ENCODE results near the gene ABCG2.
"Not testable (repeated sequence)": the region's sequence is repeated elsewhere in the genome, so short reads cannot be mapped to it uniquely, and the experiment has no call there.

Gene ABCG2

DNA sequence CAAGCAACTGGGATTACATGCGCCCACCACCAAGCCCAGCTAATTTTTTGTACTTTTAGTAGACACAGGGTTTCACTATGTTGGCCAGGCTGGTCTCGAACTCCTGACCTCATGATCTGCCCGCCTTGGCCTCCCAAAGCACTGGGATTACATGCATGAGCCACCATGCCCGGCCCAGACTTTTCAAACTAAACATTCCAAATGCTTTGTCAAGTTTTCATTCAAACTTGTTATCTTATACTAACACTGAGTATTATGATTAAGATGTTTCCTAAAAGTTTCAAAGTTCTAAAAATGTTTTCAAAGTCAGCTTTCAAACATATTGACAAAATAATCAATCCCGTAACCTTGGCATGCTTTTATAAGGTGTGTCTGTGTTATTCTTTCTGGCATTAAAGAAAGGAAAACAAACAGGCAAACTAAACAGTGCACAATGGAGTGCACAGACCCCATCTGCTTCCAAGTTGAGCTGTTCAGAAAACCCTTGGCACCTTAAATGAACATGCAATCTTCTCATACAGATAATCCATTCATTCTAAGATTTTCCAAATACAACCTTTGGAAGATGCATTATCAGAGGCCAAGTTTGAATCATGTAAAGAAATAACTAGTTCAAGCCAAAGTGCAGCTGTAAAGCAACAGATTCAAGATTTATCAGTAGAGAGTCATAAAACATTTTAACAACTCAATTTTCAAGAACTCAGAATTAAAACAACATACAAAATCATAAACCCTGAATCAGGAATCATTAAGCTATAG is 49.1 kb downstream of the ABCG2 start:
- no peak for DNase-seq

DNA sequence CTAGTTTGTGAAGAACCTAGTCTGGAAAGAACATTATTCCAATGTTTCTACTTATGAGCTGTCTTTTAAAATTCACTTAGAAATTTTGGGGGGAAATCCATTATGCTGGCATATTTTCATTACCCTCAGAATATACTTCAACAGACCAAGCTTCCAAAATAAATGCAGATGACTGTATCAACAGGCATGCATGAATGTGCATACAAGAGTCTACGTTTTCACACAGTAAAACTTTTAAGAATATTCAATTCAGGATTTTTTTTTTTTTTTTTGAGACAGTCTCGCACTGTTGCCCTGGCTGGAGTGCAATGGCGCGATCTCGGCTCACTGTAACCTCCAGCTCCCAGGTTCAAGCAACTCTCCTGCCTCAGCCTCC is 49.7 kb downstream of the ABCG2 start:
- DNase-seq = no peak

DNA sequence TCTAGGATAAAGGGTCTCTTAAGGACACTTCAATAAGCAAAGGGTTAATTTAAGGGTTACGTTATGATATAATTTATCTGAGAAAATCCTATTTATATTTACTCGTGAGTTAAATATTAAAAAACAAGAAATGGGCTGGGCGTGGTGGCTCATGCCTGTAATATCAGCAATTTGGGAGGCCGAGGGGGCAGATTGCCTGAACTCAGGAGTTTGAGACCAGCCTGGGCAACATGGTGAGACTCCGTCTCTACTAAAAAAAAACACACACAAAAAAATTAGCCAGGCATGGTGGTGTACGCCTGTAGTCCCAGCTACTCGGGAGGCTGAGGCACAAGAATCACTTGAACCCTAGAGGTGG is 50.4 kb downstream of the ABCG2 start:
- not testable (repeated sequence) for DNase-seq

DNA sequence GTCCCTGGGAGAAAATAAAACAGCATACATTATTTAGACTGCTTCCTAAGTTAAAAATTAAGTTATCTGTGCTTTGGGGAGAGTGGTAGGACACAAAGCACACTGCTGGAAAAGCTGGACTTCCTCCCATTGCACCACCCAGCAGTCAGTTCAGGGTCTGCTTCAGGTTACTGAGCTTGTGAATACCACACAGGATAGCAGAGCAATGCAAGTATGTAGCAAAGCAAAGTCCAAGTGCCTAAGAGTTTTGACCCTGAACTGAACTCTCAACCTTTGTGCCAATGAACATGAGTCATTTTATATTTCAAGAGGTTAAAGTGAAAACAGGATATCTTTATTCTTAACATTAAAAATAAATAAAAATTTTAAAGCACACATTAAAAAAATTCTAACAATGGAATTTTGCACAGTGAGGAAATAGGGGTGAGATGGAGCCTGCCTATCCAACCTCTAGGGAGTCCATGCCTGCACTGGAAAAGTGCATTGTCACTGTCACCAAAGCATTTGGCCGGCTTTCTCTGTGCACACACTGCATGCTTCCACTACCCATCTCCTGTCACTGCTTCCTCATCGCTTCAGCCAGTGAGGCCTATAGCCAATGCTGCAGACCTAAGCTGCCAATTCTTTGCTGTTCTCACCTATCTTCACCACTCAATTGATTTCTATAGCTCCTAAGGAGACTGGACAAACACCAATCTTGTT is 50.9 kb downstream of the ABCG2 start:
- DNase-seq = no peak

DNA sequence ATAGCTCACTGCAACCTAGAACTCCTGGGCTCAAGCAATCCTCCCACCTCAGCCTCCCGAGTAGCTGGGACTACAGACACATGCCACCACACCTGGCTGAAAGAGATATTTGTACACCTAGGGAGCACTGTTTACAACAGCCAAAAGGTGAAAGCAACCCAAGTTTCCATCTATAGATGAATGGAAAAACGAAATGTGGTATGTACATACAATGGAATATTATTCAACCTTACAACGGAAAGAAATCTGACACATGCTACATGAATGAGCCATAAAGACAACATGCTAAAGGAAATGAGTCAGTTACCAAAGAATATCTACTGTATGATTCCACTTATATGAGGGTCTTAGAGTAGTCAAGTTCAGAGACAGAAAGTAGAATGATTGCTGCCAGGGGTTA is 52.2 kb downstream of the ABCG2 start:
- DNase-seq = no peak

DNA sequence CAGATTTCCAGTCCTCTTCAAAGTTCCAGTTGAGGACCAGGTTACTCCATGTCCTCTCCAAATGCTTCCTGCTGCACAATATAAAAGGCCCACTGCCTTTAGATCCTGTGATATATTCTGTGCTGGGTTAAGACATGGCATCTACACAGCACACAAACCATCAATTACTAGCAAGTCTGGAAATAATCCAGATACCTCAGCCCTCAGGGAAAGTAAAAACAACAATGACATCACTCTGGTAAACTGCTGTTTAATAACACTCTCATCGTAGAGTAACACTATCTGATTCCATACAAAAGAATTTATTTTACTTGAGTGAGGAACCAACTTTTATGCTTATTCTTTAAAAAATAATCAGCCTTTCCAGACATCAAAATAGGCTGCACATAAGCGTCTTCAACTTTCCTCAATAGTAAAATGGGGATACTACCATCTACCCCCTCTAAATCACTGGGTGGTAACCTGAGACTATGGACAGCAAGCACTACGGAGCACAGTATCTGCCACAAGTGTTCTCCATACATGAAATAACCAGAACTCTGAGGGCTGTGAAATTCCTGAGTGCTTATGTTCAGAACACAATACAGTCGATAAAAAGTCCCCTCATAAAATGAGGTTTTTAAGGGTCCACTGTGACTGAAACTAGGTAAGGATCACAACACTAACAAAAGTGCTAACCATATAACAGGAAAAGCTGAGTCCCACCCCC is 53.4 kb downstream of the ABCG2 start:
- no peak for DNase-seq

DNA sequence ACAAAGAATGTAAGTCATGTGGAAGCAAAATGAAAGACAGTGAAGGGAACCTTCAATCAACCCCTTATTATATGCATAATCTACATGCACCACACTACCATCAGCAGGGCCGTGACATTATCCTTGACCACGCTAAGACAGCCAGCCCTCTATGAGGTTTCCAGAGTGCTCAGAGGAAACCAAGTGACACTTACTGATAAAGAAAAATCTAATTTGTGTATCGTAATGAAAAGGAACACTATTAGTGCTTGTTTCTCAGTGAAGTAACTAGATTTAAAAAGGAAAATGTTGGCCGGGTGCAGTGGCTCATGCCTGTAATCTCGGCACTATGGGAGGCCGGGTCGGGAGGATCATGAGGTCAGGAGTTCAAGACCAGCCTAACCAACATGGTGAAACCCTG is 56.4 kb downstream of the ABCG2 start:
- DNase-seq = no peak

DNA sequence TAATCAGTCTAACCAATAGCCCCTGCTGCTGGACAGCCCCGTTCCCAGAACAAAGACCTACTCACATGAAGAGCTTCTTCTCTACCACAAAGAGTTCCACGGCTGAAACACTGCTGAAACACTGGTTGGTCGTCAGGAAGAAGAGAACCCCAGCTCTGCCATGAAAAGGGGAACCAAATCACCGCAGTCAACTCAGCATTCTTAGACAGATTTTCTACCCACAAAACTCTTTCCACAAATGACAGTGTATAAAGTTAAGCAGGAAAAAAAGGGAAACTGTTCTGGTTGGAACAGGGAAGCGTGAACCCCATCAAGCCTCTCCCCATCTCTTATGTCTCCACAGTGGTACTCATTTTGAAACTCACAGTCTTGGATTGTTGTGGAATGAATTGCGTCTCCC is 57.3 kb downstream of the ABCG2 start:
- DNase-seq = no peak

DNA sequence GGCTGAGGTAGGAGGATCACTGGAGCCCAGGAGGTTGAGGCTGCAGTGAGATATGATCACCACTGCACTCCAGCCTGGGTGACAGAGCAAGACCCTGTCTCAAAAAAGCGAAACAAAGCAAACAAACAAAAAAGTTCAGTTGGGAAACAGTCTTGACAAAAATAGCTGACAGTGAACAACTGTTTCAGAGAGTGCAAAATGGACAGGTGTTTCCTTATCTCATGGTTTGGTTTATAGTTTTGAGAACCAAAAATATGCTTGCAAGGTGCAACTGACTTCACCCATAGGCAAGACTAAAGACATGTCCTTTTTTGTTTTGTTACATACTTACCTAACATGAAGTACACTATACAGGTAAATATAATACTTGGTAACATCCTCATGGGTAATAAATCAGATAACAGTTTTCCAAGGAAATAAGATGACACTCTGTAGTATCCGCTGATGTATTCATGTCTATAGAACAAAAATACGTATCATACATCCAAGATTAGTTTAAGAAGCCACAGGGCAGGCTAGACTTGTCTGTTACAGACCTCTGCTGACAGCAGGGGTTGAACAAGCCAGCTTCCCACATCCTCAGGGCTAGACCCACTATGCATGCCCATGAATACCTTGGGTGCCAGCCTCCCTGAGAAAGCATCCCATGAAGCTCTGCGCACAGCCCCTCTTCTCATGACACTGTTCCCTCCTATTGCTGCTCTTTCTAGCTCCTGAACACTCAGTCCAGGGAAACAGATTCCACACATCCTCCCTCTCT is 59.3 kb downstream of the ABCG2 start:
- no peak for DNase-seq

DNA sequence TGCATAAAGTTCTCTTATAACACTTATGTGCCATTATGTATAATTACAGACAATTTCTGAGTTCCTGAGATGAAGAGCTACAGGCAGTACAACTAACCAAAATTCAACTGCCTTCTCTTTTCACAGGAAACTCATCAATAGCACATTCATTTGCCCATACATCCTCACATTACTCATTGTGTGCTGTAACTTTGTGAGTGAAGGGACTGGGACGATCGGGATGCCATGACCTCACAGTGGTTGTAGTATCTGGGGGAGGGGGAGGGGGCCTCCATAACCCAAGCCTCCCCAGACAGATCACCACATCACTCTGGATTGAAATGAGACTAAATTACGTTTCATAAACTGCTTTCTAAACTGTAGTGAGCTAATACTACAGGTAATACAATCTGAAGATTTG is 60.7 kb downstream of the ABCG2 start:
- no peak for DNase-seq

DNA sequence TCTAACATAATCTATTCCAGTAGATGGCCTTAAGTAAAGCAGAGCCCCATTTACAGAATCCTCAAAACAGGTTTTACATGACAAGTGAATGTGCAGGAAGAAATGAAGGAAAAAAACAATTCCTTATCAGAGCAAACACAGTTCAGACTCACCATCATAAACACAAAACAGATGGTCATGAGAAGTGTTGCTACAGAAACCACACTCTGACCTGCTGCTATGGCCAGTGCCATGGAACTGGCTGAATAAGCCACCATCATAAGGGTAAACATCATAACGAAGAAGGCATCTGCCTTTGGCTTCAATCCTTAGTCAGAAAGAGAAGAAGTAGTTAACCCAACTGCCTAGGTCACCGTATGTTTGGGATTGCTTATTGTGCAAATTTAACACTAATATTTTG is 61.1 kb downstream of the ABCG2 start:
- DNase-seq = no peak

DNA sequence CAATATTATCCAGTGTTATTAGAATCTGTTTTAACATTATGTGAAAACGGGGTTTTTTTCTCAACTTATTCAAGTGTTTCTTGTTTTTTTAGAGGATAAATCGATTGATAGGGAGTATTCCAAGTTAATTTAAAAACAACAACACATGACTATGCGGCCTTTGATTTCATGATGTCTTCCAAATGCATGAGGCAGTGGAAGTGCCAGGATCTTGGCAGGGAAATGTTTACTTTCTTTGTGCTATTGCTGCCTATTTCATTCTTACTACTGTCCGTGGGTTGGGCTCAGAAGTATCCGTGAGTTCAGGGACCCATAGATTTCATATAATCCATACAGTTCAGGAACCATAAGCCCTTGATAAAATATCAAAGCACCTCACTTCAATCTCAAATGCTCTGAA is 64.6 kb downstream of the ABCG2 start:
- no peak for DNase-seq

DNA sequence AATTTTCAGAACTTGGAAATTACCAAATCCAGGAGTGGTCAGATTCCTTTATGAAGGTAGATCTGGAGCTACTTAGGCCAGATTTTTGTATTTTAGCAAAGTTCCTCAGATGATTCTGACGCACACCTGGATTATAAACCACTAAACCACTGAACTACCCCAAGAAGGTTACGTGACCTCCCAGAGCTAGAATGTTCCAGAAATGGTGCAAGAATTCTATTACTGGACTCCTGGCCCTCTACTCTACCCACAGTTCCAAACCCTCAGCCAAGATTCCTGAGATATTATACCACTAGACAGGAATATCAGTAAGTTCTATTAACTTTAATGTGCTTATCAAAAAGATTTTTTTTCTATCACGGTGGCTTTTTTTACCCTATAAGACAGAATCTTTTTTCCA is 67.1 kb downstream of the ABCG2 start:
- no peak for DNase-seq

DNA sequence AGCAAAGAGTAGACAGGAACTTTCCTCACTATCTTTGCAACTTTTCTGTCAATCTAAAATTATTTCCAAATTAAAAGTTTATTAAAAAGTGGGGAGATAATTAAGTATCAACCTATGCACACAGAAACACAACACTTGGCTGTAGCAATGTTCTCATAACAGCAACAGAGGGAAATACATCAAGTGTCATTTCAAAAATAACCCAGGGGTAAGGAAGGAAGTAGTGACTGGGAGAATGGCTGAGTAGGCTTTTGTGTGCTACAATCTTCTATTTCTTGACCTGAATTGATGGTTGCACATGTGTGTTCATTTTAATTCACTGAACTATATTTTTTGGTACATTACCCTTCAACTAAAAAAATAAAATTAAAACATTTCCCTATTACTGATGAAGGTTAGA is 67.5 kb downstream of the ABCG2 start:
- no peak for DNase-seq

DNA sequence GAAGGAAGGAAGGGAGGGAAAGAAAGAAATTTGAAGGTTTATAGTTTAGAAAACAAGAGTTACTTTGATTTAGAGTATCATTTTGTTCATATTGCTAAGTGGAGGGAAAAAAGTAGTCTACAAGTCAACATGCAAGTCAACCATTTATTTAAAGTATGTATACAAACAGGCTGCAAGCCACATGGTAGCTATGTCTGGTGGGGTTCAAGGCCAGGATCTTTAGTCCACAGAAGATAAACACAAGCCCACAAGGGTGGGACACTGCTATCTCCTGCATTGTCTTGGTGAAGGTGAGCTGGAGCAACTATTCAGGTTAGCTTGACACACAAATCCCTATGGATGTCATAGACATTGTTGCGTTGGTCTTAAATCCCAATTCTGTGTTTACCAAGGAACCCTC is 71.4 kb downstream of the ABCG2 start:
- no peak for DNase-seq

DNA sequence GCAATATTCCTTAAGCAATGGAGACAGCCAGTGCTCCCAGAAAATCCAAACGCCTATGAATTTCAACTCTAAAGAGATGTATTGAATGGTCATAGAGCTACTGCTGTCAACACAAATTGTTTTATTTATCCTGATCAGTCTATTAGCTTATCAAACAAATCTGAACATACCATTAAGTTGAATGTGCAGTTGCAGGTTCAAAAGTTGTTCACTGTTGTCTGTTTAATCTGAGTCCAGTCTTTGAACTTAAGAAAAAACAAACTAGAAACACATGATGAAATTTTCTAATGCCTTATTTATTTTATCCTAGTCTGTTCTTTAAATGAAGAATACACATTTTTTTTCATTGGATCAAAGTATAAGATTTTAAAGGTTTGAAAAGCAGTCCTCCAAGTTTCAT is 77.8 kb downstream of the ABCG2 start:
- no peak for DNase-seq

DNA sequence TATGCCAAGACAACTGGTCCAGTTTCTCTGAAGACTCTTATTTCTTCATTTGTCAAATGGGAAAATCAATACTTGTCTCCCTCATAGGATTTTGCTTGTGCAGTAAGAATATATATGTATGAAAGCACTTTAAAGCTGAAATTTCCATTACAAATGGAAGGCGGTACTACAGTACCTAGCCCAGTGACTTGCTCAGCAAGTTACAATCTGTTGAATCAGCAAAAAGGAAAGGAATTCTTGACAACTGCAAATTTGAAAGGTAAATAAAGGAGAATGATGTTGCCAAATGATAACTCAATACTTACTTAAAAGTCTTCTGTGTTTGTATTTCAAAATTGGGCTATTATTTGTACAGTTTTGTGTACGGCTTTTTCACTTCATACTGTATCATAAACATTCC is 79.9 kb downstream of the ABCG2 start:
- DNase-seq = no peak

DNA sequence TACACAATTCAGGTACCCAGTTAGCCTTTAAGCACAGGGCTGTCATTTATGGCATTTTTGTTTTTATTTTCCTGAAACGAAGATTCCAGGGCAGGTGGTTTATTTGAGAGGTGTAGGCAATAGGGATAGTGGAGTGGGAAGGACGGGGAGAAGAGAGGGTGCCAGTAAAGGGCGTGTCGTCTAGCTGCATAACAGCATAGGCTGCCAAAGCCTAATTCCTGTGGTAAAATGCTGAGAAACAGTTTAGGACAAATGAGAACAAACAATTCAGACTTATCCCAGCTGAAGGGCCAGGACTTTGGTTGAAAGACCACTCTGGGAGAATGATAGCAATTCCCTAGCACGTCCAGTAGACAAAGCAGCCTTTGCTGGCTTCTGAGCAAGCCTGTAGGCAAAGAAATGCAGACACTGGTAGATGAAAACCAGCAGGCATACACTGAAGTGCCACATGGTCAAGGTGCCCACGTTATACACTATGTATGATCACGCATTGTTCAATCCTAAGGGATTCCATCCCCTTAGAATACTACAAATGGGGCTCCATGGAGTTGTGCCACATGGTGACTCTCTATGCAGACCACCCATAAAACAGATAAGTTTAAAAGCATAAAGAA is 80.4 kb downstream of the ABCG2 start:
- DNase-seq = no peak

DNA sequence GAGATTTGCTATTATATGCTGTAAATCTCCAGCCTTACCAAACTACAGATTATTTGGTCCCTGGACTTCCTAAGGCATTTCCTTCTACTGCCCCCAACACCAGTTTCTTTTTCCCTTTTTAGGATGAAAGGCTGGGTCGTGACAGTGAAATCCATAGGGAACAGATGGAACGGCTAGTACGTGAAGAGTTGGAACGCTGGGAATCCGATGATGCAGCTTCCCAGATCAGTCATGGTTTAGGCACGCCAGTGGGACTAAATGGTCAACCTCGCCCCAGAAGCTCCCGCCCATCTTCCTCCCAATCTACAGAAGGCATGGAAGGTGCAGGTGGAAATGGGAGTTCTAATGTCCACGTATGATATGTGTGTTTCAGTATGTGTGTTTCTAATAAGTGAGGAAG is 83.1 kb downstream of the ABCG2 start:
- no peak for DNase-seq

DNA sequence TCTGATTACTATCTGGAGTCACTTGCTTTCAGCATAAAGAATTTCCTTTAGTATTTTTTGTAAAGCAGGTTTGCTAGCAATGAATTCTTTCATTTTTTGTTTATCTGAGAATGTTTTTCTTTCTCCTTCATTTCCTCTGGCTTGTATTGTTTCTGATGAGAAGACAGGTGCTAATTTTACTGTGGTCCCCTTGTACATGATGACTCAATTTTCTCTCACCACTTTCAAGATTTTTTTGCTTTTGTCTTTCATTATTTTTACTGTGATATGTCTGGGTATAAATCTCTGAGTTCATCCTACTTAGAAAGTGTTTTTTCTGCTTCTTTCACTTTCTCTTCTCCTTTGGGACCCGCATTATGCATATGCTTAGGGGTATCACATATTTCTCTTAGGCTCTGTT is 88.4 kb downstream of the ABCG2 start:
- no peak for DNase-seq

DNA sequence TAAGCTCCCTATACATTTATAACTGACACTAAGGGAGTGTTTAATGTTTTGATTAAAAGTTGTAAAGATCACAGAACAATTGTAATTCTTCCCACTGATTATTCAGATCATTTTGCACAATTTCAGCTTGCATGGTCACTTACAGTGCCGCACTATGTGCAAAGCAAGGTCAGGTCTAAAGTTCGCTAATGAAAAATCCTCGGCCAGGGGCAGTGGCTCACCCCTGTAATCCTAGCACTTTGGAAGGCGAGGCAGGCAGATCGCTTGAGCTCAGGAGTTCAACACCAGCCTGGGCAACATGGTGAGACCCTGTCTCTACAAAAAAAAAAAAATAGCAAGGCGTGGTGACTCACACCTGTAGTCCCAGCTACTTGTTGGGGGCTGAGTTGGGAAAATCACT is 94.0 kb downstream of the ABCG2 start:
- no peak for DNase-seq

DNA sequence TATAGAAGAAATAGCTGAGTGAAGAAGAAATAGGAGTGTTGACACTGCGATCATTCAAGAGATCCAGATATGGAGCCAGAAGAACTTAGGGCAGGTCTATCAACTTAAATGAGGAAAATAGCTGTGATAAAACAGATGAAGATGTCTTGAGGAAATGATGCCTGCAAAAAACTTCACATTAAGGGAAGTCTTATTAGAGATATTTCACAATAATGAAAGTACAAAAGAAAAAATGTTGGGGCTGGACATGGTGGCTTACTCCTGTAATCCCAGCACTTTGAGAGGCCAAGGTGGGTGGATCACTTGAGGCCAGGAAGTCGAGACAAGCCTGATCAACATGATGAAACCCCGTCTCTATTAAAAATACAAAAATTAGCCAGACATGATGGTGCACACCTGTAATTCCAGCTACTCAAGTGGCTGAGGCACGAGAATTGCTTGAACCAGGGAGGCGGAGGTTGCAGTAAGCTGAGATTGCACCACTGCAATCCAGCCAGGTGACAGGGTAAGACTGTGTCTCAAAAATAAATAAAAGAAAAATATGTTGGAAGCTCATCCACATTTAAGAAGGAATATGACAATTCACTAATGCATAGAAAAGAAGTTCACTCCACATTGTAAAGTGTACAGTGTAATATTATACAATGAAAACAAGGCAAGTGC is 94.7 kb downstream of the ABCG2 start:
- DNase-seq = no peak

DNA sequence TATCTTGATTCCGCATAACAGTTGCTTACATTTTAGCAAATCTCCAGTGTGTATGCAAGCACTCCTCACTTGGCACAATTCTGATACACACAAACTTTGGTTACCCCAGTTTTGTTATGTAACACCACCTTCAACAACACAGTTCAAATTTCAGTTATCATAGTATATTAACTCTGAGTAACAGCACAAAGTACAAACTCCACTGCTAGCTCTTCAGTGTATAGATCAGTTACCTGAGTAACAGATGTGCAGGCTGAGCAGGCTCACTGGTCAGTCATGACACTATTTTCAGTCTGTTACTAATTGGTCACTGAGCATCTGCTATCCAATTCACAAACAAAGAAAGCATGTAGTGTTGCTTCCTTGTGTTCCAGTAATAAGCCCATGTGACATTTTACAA is 95.6 kb downstream of the ABCG2 start:
- DNase-seq = no peak

All from femur (tissue), 1 donor.